ENCODE measurements around the gene PARD3.

The PARD3 gene

DNA sequence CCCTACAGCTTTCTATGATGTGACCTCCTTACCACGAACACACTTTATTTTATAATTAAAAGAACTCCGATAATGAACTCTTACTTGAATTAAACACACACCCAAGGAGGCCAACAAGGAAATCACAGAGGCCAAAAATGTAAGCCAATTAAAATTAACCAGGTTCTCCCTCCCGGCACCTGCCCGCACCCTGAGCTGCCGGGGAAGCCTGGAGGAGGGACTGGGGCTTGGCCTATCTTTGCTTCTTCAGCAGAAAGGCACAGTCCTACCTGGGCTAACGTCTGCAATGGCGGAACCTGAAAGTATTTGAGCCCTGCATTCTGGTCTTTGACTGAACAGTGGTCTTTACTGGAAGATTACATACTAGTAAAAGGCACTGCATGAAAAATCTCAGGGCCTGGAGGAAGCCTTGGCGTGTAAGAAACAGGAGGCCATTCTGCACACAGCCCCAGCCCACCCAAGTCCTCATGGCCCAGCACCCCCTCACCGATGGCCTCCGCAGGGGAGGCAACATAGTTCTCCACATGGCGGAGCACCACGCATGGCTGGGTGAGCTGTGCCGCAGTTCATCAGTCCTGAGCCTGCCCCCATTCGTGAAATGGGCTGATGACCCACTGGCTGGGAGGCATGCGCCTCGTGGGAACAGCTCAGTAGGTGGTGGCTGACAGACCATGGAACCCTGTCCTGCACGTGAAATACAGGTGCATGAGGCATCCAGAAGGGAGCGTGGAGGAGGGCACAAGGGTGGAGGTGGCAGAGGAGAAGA lies 173.8 kb downstream of the PARD3 start:
- CTCF ChIA-PET, result interaction anchor here (2.0 to 3.4 kb wide), 2 partner anchors 13 to 14 kb away, joined by 4 to 45 read pairs; no protein-coding TSS in a partner anchor
- POLR2A ChIA-PET, result no interaction called here
- TF ChIP-seq, protein P1, sequence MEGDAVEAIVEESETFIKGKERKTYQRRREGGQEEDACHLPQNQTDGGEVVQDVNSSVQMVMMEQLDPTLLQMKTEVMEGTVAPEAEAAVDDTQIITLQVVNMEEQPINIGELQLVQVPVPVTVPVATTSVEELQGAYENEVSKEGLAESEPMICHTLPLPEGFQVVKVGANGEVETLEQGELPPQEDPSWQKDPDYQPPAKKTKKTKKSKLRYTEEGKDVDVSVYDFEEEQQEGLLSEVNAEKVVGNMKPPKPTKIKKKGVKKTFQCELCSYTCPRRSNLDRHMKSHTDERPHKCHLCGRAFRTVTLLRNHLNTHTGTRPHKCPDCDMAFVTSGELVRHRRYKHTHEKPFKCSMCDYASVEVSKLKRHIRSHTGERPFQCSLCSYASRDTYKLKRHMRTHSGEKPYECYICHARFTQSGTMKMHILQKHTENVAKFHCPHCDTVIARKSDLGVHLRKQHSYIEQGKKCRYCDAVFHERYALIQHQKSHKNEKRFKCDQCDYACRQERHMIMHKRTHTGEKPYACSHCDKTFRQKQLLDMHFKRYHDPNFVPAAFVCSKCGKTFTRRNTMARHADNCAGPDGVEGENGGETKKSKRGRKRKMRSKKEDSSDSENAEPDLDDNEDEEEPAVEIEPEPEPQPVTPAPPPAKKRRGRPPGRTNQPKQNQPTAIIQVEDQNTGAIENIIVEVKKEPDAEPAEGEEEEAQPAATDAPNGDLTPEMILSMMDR (IDR thresholded peaks at IDR 0.05; ENCODE audit: control extremely low read depth, extremely low read depth, low read depth, missing control alignments), result no peak
- no peak for DNase-seq (ENCODE audit: extremely low spot score)

- TF ChIP-seq, protein P1 (IDR thresholded peaks at IDR 0.05; ENCODE audit: control extremely low read depth, extremely low read depth, low read depth, missing control alignments), result peak; percentile 89
- ChIA-PET POLR2A (no interaction called here), CTCF (interaction anchor here (0.8 to 3.8 kb wide), 41 partner anchors 8 to 1445 kb away, joined by 3 to 55 read pairs (median 4); partner anchors contain the start of gene NRP1)
- peak; percentile 49 for DNase-seq (ENCODE audit: extremely low spot score)
Observed at GRCh38 chr10:34638406-34639054, 176.6 kb downstream of the PARD3 start.

GRCh38 chr10:34637418-34637911 lies 177.6 kb downstream of the PARD3 start:
- DNase-seq (ENCODE audit: extremely low spot score), result peak; percentile 75
- TF ChIP-seq, protein P1 (IDR thresholded peaks at IDR 0.05; ENCODE audit: control extremely low read depth, extremely low read depth, low read depth, missing control alignments), result peak; percentile 95
- CTCF ChIA-PET, result interaction anchor here (0.7 to 3.8 kb wide), 33 partner anchors 9 to 1444 kb away, joined by 3 to 55 read pairs (median 5); partner anchors contain the start of gene NRP1
- POLR2A ChIA-PET, result no interaction called here

DNA sequence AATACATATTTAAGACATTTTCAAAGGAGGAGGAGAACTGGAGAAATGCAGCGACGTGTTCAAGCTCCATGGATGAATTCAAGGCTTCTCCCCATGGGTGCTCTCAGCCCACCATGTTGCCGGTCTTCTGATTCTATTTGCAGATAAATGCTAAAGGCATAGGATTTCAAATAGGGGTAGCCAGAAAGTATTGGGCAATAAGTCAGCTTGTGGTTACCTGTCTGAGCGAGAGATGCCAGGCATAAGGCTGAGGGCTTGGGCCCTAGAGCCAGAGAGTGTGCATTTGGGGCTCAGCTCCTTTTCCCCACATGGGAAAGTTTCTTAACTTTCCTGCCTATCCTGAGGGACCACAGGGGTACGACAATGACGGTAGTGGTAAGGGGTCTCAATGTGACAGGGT lies 180.0 kb downstream of the PARD3 start:
- POLR2A ChIA-PET, result no interaction called here
- no peak for DNase-seq (ENCODE audit: extremely low spot score)
- TF ChIP-seq, protein P1 (IDR thresholded peaks at IDR 0.05; ENCODE audit: control extremely low read depth, extremely low read depth, low read depth, missing control alignments), result no peak
- CTCF ChIA-PET, result interaction anchor here (1.1 to 2.3 kb wide), 3 partner anchors 15 to 1295 kb away, joined by 3 to 7 read pairs (median 3); no protein-coding TSS in a partner anchor

- POLR2A ChIA-PET, result no interaction called here
- TF ChIP-seq, protein P1 (IDR thresholded peaks at IDR 0.05; ENCODE audit: control extremely low read depth, extremely low read depth, low read depth, missing control alignments), result no peak
- CTCF ChIA-PET, result interaction anchor here (1.2 kb wide), 1 partner anchor 1302 kb away, joined by 3 read pairs; no protein-coding TSS in a partner anchor
- no peak for DNase-seq (ENCODE audit: extremely low spot score)
Observed at GRCh38 chr10:34633374-34633773, 181.7 kb downstream of the PARD3 start.

DNA sequence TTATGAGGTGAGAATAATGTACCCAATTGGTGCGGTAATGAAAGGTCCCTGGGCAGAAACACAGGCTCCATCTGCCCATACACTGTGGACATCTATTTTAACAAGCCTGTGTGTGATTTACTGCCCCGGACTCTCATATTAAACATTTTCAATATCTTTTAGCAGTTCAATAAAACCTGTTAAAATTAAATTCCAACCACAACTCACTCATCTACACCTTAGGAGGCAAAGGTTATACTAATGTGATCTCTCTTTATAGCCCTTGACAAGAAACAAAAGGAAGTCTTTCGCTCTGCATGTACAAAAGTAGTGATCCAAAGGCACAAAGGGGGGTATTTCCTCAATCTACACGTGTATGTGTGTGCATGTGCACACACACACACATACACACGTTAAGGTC lies 186.0 kb downstream of the PARD3 start:
- no peak for DNase-seq (ENCODE audit: extremely low spot score)
- ChIA-PET POLR2A (no interaction called here), CTCF (interaction anchor here (1.5 kb wide), 1 partner anchor 8 kb away, joined by 3 read pairs; no protein-coding TSS in a partner anchor)

More for the DNA sequence above, 186.0 kb downstream of the PARD3 start:
- TF ChIP-seq, protein P1 (IDR thresholded peaks at IDR 0.05; ENCODE audit: control extremely low read depth, extremely low read depth, low read depth, missing control alignments), result no peak

Measured in GM10248 (cell line).